ENCODE results near the gene LZTR1.

DNA sequence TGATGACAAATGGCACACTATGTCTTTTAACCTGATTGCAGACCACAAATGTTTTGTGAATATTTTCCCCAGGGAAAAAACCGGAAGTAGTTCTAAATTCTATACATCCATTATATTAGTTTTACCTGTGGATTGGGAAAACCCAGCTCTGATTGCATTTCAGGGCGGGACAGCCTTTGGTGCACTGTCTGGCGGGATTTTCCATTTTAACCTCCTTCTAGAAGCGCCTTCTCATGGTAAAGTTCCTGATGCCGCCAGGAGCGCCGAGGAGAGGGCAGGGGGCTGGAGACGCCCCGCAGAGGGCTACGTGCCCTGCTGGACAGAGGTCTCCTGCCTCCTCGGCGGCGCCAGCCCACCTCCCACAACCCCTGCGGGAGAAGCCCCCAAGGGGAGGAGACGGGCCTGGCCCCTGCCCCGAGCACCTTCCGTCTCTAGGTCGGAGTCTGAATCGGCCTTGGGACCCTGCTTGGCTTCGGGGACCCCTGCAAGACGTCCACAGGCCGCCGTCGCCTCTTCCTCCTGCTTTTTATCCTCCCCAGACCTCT lies 31.6 kb downstream of the LZTR1 start:
- TF ChIP-seq, protein P1, sequence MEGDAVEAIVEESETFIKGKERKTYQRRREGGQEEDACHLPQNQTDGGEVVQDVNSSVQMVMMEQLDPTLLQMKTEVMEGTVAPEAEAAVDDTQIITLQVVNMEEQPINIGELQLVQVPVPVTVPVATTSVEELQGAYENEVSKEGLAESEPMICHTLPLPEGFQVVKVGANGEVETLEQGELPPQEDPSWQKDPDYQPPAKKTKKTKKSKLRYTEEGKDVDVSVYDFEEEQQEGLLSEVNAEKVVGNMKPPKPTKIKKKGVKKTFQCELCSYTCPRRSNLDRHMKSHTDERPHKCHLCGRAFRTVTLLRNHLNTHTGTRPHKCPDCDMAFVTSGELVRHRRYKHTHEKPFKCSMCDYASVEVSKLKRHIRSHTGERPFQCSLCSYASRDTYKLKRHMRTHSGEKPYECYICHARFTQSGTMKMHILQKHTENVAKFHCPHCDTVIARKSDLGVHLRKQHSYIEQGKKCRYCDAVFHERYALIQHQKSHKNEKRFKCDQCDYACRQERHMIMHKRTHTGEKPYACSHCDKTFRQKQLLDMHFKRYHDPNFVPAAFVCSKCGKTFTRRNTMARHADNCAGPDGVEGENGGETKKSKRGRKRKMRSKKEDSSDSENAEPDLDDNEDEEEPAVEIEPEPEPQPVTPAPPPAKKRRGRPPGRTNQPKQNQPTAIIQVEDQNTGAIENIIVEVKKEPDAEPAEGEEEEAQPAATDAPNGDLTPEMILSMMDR (IDR thresholded peaks at IDR 0.05): no peak
- no peak for TF ChIP-seq EZH2 (IDR thresholded peaks at IDR 0.05)
